ENCODE results near the gene KREMEN2.

GRCh38 chr16:2967211-2967631, 3.1 kb downstream of the KREMEN2 start:
- no peak for TF ChIP-seq EZH2 (IDR thresholded peaks at IDR 0.05; ENCODE audit: borderline replicate concordance, low read depth, low read length, poor library complexity, severe bottlenecking)
- TF ChIP-seq, protein P1, sequence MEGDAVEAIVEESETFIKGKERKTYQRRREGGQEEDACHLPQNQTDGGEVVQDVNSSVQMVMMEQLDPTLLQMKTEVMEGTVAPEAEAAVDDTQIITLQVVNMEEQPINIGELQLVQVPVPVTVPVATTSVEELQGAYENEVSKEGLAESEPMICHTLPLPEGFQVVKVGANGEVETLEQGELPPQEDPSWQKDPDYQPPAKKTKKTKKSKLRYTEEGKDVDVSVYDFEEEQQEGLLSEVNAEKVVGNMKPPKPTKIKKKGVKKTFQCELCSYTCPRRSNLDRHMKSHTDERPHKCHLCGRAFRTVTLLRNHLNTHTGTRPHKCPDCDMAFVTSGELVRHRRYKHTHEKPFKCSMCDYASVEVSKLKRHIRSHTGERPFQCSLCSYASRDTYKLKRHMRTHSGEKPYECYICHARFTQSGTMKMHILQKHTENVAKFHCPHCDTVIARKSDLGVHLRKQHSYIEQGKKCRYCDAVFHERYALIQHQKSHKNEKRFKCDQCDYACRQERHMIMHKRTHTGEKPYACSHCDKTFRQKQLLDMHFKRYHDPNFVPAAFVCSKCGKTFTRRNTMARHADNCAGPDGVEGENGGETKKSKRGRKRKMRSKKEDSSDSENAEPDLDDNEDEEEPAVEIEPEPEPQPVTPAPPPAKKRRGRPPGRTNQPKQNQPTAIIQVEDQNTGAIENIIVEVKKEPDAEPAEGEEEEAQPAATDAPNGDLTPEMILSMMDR (conservative IDR thresholded peaks at IDR 0.05; ENCODE audit: low read depth, low read length) = no peak

Measured in A673 (cell line).